A549 (cell line): ENCODE data around the gene REEP6. TPM values are rescaled to one million over a fixed set of nuclear protein-coding genes. Genes with fewer than 3 reads are reported as not detected.

Source experiments
- ATAC-seq, 2 experiments: fragments of 200-7000 bp in 1 of 2; fragments of >200 bp in 1 of 2; cut with Nextera tagmentation in 1 of 2; cut with Tn5 transposase in 1 of 2; 3 replicates each; pipeline versions ENCODE4 v1.8.0 to v1.9.1; 2018 to 2020; ENCODE audit warnings: mild to moderate bottlenecking in 1 of 2, moderate library complexity in 1 of 2
- CTCF ChIA-PET: fragments of 300-600 bp; sonication (Branson Sonifier 250); formaldehyde crosslinking; extraction: SDS; loops from one replicate; lab custom pipeline; 2021; ENCODE audit warnings: antibody characterized with exemption, inconsistent platforms; lab: Yijun Ruan, JAX
- POLR2A ChIA-PET: fragments of 350-600 bp; formaldehyde crosslinking; extraction: SDS; loops from one replicate; lab custom pipeline; 2021; ENCODE audit warnings: antibody characterized with exemption, inconsistent platforms; lab: Yijun Ruan, JAX
- DNase-seq, 2 experiments: peaks; one replicate each; pipeline versions ENCODE4 v3.0.0 to v3.0.0-alpha.2; 2011 to 2016; ENCODE audit warnings: low read depth in 1 of 2, low spot score in 1 of 2
- FAIRE-seq: peaks from 2 replicates; lab custom pipeline; 2011; peaks lifted over from hg19 to GRCh38; lab: Jason Lieb, UNC
- H3K27ac ChIP-seq, 2 experiments: fragments of >200 bp; sonication (Bioruptor Twin); formaldehyde crosslinking; 3 replicates each; pipeline ENCODE4 v1.5.1; 2016 to 2017
- H3K4me1 ChIP-seq: fragments of >200 bp; sonication (Bioruptor Twin); formaldehyde crosslinking; 3 replicates; pipeline ENCODE4 v1.6.1; 2016
- H3K4me2 ChIP-seq: fragments of >200 bp; sonication (Bioruptor Twin); formaldehyde crosslinking; 3 replicates; pipeline ENCODE4 v1.6.1; 2016
- H3K4me3 ChIP-seq: fragments of >200 bp; sonication (Bioruptor Twin); formaldehyde crosslinking; 3 replicates; pipeline ENCODE4 v1.5.1; 2016
- H3K9me3 ChIP-seq: fragments of >200 bp; sonication (Bioruptor Twin); formaldehyde crosslinking; 3 replicates; pipeline ENCODE4 v1.6.1; 2016
- BHLHE40 ChIP-seq: IDR thresholded peaks from 2 replicates; pipeline ENCODE4 v1.6.1; 2012; ENCODE audit warnings: low read depth, low read length, inconsistent platforms
- CBX2 ChIP-seq: fragments of 200-600 bp; sonication (generic); IDR thresholded peaks from 2 replicates; pipeline ENCODE4 v1.6.1; 2016; ENCODE audit warnings: low read depth, mild to moderate bottlenecking, borderline replicate concordance
- EHMT2 ChIP-seq: fragments of 200-600 bp; sonication (generic); IDR thresholded peaks from 2 replicates; pipeline ENCODE4 v1.6.1; 2016; ENCODE audit warnings: antibody characterized with exemption, low read depth, mild to moderate bottlenecking, moderate library complexity
- EP300 ChIP-seq, 2 experiments: fragments of >200 bp; sonication (Bioruptor Twin); formaldehyde crosslinking; IDR thresholded peaks; 2 replicates in 1 of 2; 3 replicates in 1 of 2; pipeline ENCODE4 v1.6.1; 2016 to 2017
- ESRRA ChIP-seq: fragments of 150-350 bp; IDR thresholded peaks from 2 replicates; pipeline ENCODE4 v1.6.1; 2014; ENCODE audit warnings: mild to moderate bottlenecking, low read length, borderline replicate concordance
- FOXS1 ChIP-seq: fragments of 250-450 bp; sonication (Bioruptor Pico); IDR thresholded peaks from 2 replicates; pipeline ENCODE4 v1.5.0; 2020; ENCODE audit warnings: mild to moderate bottlenecking, moderate library complexity
- HDAC2 ChIP-seq: fragments of 200-600 bp; sonication (generic); IDR thresholded peaks from 2 replicates; pipeline ENCODE4 v1.6.1; 2016
- HEYL ChIP-seq: fragments of 250-450 bp; sonication (Bioruptor Pico); IDR thresholded peaks from 2 replicates; pipeline ENCODE4 v1.8.0; 2021; ENCODE audit warnings: mild to moderate bottlenecking, moderate library complexity
- HOXB13 ChIP-seq: fragments of 250-450 bp; sonication (Bioruptor Pico); IDR thresholded peaks from 2 replicates; pipeline ENCODE4 v1.5.0; 2020; ENCODE audit warnings: low read depth, mild to moderate bottlenecking, moderate library complexity
- JUN ChIP-seq, 2 experiments: fragments of >200 bp; sonication (Bioruptor Twin); formaldehyde crosslinking; IDR thresholded peaks; 2 replicates in 1 of 2; 3 replicates in 1 of 2; pipeline ENCODE4 v1.6.1; 2016 to 2017
- JUNB ChIP-seq: fragments of >200 bp; sonication (Bioruptor Twin); formaldehyde crosslinking; IDR thresholded peaks from 2 replicates; pipeline ENCODE4 v1.6.1; 2016
- MYC ChIP-seq: IDR thresholded peaks from 2 replicates; pipeline ENCODE4 v1.6.1; 2012; ENCODE audit warnings: mild to moderate bottlenecking, inconsistent platforms, low read length, improper control_type of control experiment, borderline replicate concordance
- POLR2A ChIP-seq: IDR thresholded peaks from 2 replicates; pipeline ENCODE4 v1.6.1; 2012; ENCODE audit warnings: mild to moderate bottlenecking, low read length
- RARB ChIP-seq: fragments of 250-450 bp; sonication (Bioruptor Pico); IDR thresholded peaks from 2 replicates; pipeline ENCODE4 v1.8.0; 2021; ENCODE audit warnings: mild to moderate bottlenecking, moderate library complexity
- RCOR1 ChIP-seq: fragments of 150-350 bp; IDR thresholded peaks from 2 replicates; pipeline ENCODE4 v1.6.1; 2014; ENCODE audit warnings: antibody characterized with exemption, low read length, low read depth
- RFX5 ChIP-seq: fragments of 450-650 bp; IDR thresholded peaks from 2 replicates; pipeline ENCODE4 v1.7.1; 2014; ENCODE audit warnings: antibody characterized with exemption, mild to moderate bottlenecking, moderate library complexity
- SMC3 ChIP-seq: fragments of >200 bp; sonication (Bioruptor Twin); formaldehyde crosslinking; IDR thresholded peaks from 3 replicates; pipeline ENCODE4 v1.6.1; 2018; ENCODE audit warnings: inconsistent platforms
- SREBF2 ChIP-seq: fragments of 450-650 bp; IDR thresholded peaks from 2 replicates; pipeline ENCODE4 v1.6.1; 2014; ENCODE audit warnings: mild to moderate bottlenecking, moderate library complexity
- USF2 ChIP-seq: fragments of 450-650 bp; IDR thresholded peaks from 2 replicates; pipeline ENCODE4 v1.6.1; 2014; ENCODE audit warnings: antibody characterized with exemption
- ZC3H11A ChIP-seq: fragments of 450-650 bp; IDR thresholded peaks from 2 replicates; pipeline ENCODE4 v1.6.1; 2014; ENCODE audit warnings: antibody characterized with exemption, mild to moderate bottlenecking
- ZNF302 ChIP-seq: fragments of 250-450 bp; sonication (Bioruptor Pico); IDR thresholded peaks from 2 replicates; pipeline ENCODE4 v1.9.0; 2021; ENCODE audit warnings: inconsistent platforms, mild to moderate bottlenecking, moderate library complexity
- WGBS: methylation state at CpG from one replicate; pipeline ENCODE4 v1.1.6; 2017; ENCODE audit errors: missing lambda C conversion rate; 5-methylcytosine and 5-hydroxymethylcytosine counted together
- polyA plus RNA-seq, 4 experiments: library from polyadenylated mRNA; depleted of rRNA in 3 of 4; stranded (reverse); fragments of >200 nt; fragmentation: RNase III in 1 of 4; extraction: RNeasy Plus Mini Kit Qiagen cat#74134 plus additional on column Dnase treatment in 1 of 4; gene quantifications; 2 replicates in 3 of 4; 3 replicates in 1 of 4; pipeline ENCODE4 v1.2.3, GENCODE V29; 2011 to 2017
- TF ChIP-seq, protein P1 (sequence below): IDR thresholded peaks from 2 replicates; pipeline ENCODE4 v1.6.1; 2012; ENCODE audit warnings: low read depth, borderline replicate concordance
- TF ChIP-seq, protein P2 (sequence below): IDR thresholded peaks from 2 replicates; pipeline ENCODE4 v1.6.1; 2012
- TF ChIP-seq, protein P3 (sequence below): fragments of 250-450 bp; sonication (Bioruptor Pico); IDR thresholded peaks from 2 replicates; pipeline ENCODE4 v1.5.0; 2020; ENCODE audit warnings: low read depth, mild to moderate bottlenecking, moderate library complexity

Gene REEP6
- polyA plus RNA-seq, 2 of the 4 experiments (the other 2 are of a cell fraction), result 1.8 to 4.8 TPM

GRCh38 chr19:1490311-1491113 lies 469 bp upstream of the REEP6 start, which contains the start of gene PCSK4 (continued):
- TF ChIP-seq USF2, result no peak
- TF ChIP-seq SREBF2, result no peak
- TF ChIP-seq CBX2, result no peak
- TF ChIP-seq ESRRA, result no peak
- TF ChIP-seq, protein P1, sequence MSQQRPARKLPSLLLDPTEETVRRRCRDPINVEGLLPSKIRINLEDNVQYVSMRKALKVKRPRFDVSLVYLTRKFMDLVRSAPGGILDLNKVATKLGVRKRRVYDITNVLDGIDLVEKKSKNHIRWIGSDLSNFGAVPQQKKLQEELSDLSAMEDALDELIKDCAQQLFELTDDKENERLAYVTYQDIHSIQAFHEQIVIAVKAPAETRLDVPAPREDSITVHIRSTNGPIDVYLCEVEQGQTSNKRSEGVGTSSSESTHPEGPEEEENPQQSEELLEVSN, result peak; percentile 67; the same call in 1 of the 2 replicates
- no peak for TF ChIP-seq SMC3
- no peak for TF ChIP-seq ZC3H11A
- TF ChIP-seq EP300 (IDR thresholded peaks at IDR 0.05), result no peak
- no peak for TF ChIP-seq HDAC2
- no peak for TF ChIP-seq RCOR1
- TF ChIP-seq POLR2A, result peak; percentile 28; the same call in 1 of the 2 replicates
- TF ChIP-seq MYC, result no peak
- TF ChIP-seq, protein P2, sequence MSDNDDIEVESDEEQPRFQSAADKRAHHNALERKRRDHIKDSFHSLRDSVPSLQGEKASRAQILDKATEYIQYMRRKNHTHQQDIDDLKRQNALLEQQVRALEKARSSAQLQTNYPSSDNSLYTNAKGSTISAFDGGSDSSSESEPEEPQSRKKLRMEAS, result 0 out of 2 replicates have a peak, but pooled peaks have one; percentile 41

GRCh38 chr19:1491849-1492170 lies 829 bp downstream of the REEP6 start:
- no peak for TF ChIP-seq BHLHE40
- TF ChIP-seq, protein P3, sequence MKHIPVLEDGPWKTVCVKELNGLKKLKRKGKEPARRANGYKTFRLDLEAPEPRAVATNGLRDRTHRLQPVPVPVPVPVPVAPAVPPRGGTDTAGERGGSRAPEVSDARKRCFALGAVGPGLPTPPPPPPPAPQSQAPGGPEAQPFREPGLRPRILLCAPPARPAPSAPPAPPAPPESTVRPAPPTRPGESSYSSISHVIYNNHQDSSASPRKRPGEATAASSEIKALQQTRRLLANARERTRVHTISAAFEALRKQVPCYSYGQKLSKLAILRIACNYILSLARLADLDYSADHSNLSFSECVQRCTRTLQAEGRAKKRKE (CRISPR knock-in tag), result no peak
- DNase-seq (no peak), ATAC-seq (no peak), FAIRE-seq (no peak)
- CTCF ChIA-PET, result interaction anchor here (1.0 to 1.2 kb wide), 2 partner anchors 11 to 16 kb away, joined by 4 to 5 read pairs; no protein-coding TSS in a partner anchor
- H3K27ac ChIP-seq, result no peak overlapping the region
- peaks cover 18% of the 10 kb centered on the region; the same call in 2 of the 3 replicates for H3K4me1 ChIP-seq
- POLR2A ChIA-PET, result no interaction called here
- H3K9me3 ChIP-seq, result no peaks in the 10 kb centered on the region
- H3K4me2 ChIP-seq, result peak overlapping the region; percentile 77
- no peak overlapping the region; the same call in 2 of the 3 replicates for H3K4me3 ChIP-seq
- 82% methylated on average over 11 of the region's 12 CpGs for WGBS

- WGBS, result 66% methylated on average over 8 of the region's 10 CpGs
- no peak for TF ChIP-seq ZNF302 (CRISPR knock-in tag)
- TF ChIP-seq FOXS1 (CRISPR knock-in tag), result no peak
- TF ChIP-seq HEYL (CRISPR knock-in tag), result no peak
- TF ChIP-seq RFX5, result no peak
- no peak for TF ChIP-seq USF2
- no peak for TF ChIP-seq EHMT2
- no peak for TF ChIP-seq RARB (CRISPR knock-in tag)
- no peak for TF ChIP-seq JUNB
- TF ChIP-seq POLR2A, result no peak
- no peak for TF ChIP-seq JUN (IDR thresholded peaks at IDR 0.05)
- no peak for TF ChIP-seq HOXB13 (CRISPR knock-in tag)
- no peak for TF ChIP-seq ZC3H11A
- FAIRE-seq, result no peak
- ChIA-PET POLR2A (interaction anchor here (0.6 kb wide), 1 partner anchor 100 kb away, joined by 3 read pairs; the partner anchor contains the start of gene MBD3), CTCF (interaction anchor here (1.2 kb wide), 1 partner anchor 16 kb away, joined by 5 read pairs; no protein-coding TSS in a partner anchor)
- no peak overlapping the region; the same call in 2 of the 3 replicates for H3K4me2 ChIP-seq
- no peak for DNase-seq
- peaks cover 18% of the 10 kb centered on the region; the same call in 2 of the 3 replicates for H3K4me1 ChIP-seq
- no peak for ATAC-seq
- no peaks in the 10 kb centered on the region for H3K9me3 ChIP-seq
- H3K27ac ChIP-seq, result peak overlapping the region in 1 of 2 experiments; percentile 33; a peak in 1 of 6 replicates
- H3K4me3 ChIP-seq, result no peak overlapping the region
These were observed 1.6 kb downstream of the REEP6 start for GRCh38 chr19:1492474-1493006.
